ENCODE results near the gene RANGAP1.
A peak's percentile ranks its signal among the peaks of the same experiment; 100 is the strongest.

RANGAP1 gene

GRCh38 chr22:41285820-41286638, at the start of gene RANGAP1:
Gene RANGAP1 (minus strand): TSS chr22:41286187. CDS start chr22:41281044, 5,143 bp downstream.
- H3K9me3 Mint-ChIP-seq = no peaks in the 10 kb centered on the region
- H3K27ac Mint-ChIP-seq = peak within 1 kb of the TSS; percentile 94
- no peaks in the 10 kb centered on the region for H3K27me3 Mint-ChIP-seq
- peak within 1 kb of the TSS; percentile 94 for H3K4me3 Mint-ChIP-seq
- peaks cover 31% of the 10 kb centered on the region for H3K4me1 Mint-ChIP-seq
- peaks cover 5% of the 10 kb centered on the region for H3K36me3 Mint-ChIP-seq

GRCh38 chr22:41334951-41335635, 49.1 kb upstream of the RANGAP1 start:
- Mint-ChIP-seq H3K4me3 (no peak overlapping the region), H3K9me3 (no peaks in the 10 kb centered on the region), H3K27me3 (no peaks in the 10 kb centered on the region), H3K4me1 (peaks cover 12% of the 10 kb centered on the region), H3K36me3 (peaks cover 4% of the 10 kb centered on the region), H3K27ac (no peak overlapping the region)

- Mint-ChIP-seq H3K4me1 (peaks cover 12% of the 10 kb centered on the region), H3K9me3 (no peaks in the 10 kb centered on the region), H3K27me3 (no peaks in the 10 kb centered on the region), H3K27ac (no peak overlapping the region), H3K4me3 (no peak overlapping the region), H3K36me3 (peaks cover 4% of the 10 kb centered on the region)
Observed at GRCh38 chr22:41334215-41334614, 48.2 kb upstream of the RANGAP1 start.

- no peak overlapping the region for H3K27ac Mint-ChIP-seq
- H3K9me3 Mint-ChIP-seq = no peaks in the 10 kb centered on the region
- peaks cover 12% of the 10 kb centered on the region for H3K4me1 Mint-ChIP-seq
- no peaks in the 10 kb centered on the region for H3K27me3 Mint-ChIP-seq
- H3K36me3 Mint-ChIP-seq = peaks cover 4% of the 10 kb centered on the region
- no peak overlapping the region for H3K4me3 Mint-ChIP-seq
Observed at GRCh38 chr22:41333806-41334205, 47.8 kb upstream of the RANGAP1 start.

- peaks cover 4% of the 10 kb centered on the region for H3K36me3 Mint-ChIP-seq
- no peaks in the 10 kb centered on the region for H3K9me3 Mint-ChIP-seq
- H3K27ac Mint-ChIP-seq = peak overlapping the region; percentile 35
- peaks cover 12% of the 10 kb centered on the region for H3K4me1 Mint-ChIP-seq
- H3K27me3 Mint-ChIP-seq = no peaks in the 10 kb centered on the region
- H3K4me3 Mint-ChIP-seq = no peak overlapping the region
Observed at GRCh38 chr22:41332217-41332939, 46.4 kb upstream of the RANGAP1 start.

- H3K4me3 Mint-ChIP-seq = no peak overlapping the region
- peaks cover 6% of the 10 kb centered on the region for H3K4me1 Mint-ChIP-seq
- H3K36me3 Mint-ChIP-seq = peaks cover 5% of the 10 kb centered on the region
- no peaks in the 10 kb centered on the region for H3K9me3 Mint-ChIP-seq
- no peak overlapping the region for H3K27ac Mint-ChIP-seq
- no peaks in the 10 kb centered on the region for H3K27me3 Mint-ChIP-seq
Observed at GRCh38 chr22:41330169-41330568, 44.2 kb upstream of the RANGAP1 start.

- Mint-ChIP-seq H3K36me3 (peaks cover 9% of the 10 kb centered on the region), H3K27me3 (no peaks in the 10 kb centered on the region), H3K4me1 (no peaks in the 10 kb centered on the region), H3K9me3 (no peaks in the 10 kb centered on the region), H3K4me3 (no peak overlapping the region), H3K27ac (no peak overlapping the region)
Observed at GRCh38 chr22:41327124-41327523, 41.1 kb upstream of the RANGAP1 start.

GRCh38 chr22:41324821-41325528, 39.0 kb upstream of the RANGAP1 start:
- Mint-ChIP-seq H3K36me3 (peaks cover 15% of the 10 kb centered on the region), H3K4me1 (no peaks in the 10 kb centered on the region), H3K27ac (no peak overlapping the region)

GRCh38 chr22:41320416-41321240, 34.6 kb upstream of the RANGAP1 start:
- Mint-ChIP-seq H3K4me1 (peaks cover 5% of the 10 kb centered on the region), H3K27me3 (no peaks in the 10 kb centered on the region), H3K9me3 (no peaks in the 10 kb centered on the region), H3K36me3 (peaks cover 12% of the 10 kb centered on the region), H3K27ac (no peak overlapping the region), H3K4me3 (no peak overlapping the region)

More at GRCh38 chr22:41324821-41325528, 39.0 kb upstream of the RANGAP1 start:
- Mint-ChIP-seq H3K27me3 (no peaks in the 10 kb centered on the region), H3K9me3 (no peaks in the 10 kb centered on the region), H3K4me3 (no peak overlapping the region)

GRCh38 chr22:41315586-41315985, 29.6 kb upstream of the RANGAP1 start:
- Mint-ChIP-seq H3K9me3 (no peaks in the 10 kb centered on the region), H3K4me3 (no peak overlapping the region), H3K27me3 (no peaks in the 10 kb centered on the region), H3K36me3 (peaks cover 2% of the 10 kb centered on the region), H3K27ac (no peak overlapping the region), H3K4me1 (peaks cover 15% of the 10 kb centered on the region)

- peaks cover 15% of the 10 kb centered on the region for H3K4me1 Mint-ChIP-seq
- no peaks in the 10 kb centered on the region for H3K36me3 Mint-ChIP-seq
- no peak overlapping the region for H3K4me3 Mint-ChIP-seq
- no peaks in the 10 kb centered on the region for H3K27me3 Mint-ChIP-seq
- no peak overlapping the region for H3K27ac Mint-ChIP-seq
- no peaks in the 10 kb centered on the region for H3K9me3 Mint-ChIP-seq
Observed at GRCh38 chr22:41314821-41315220, 28.8 kb upstream of the RANGAP1 start.

- H3K4me3 Mint-ChIP-seq = no peak overlapping the region
- H3K27ac Mint-ChIP-seq = peak overlapping the region; percentile 5
- H3K9me3 Mint-ChIP-seq = no peaks in the 10 kb centered on the region
- H3K36me3 Mint-ChIP-seq = no peaks in the 10 kb centered on the region
- H3K4me1 Mint-ChIP-seq = peaks cover 30% of the 10 kb centered on the region
- H3K27me3 Mint-ChIP-seq = no peaks in the 10 kb centered on the region
Observed at GRCh38 chr22:41311487-41311886, 25.5 kb upstream of the RANGAP1 start.

GRCh38 chr22:41310336-41310735, 24.3 kb upstream of the RANGAP1 start:
- H3K27me3 Mint-ChIP-seq = no peaks in the 10 kb centered on the region
- no peak overlapping the region for H3K27ac Mint-ChIP-seq
- H3K36me3 Mint-ChIP-seq = no peaks in the 10 kb centered on the region
- H3K9me3 Mint-ChIP-seq = no peaks in the 10 kb centered on the region
- H3K4me3 Mint-ChIP-seq = no peak overlapping the region
- peaks cover 38% of the 10 kb centered on the region for H3K4me1 Mint-ChIP-seq

GRCh38 chr22:41308544-41308947, 22.6 kb upstream of the RANGAP1 start:
- H3K36me3 Mint-ChIP-seq = peaks cover 3% of the 10 kb centered on the region
- no peak overlapping the region for H3K4me3 Mint-ChIP-seq
- no peaks in the 10 kb centered on the region for H3K9me3 Mint-ChIP-seq
- no peaks in the 10 kb centered on the region for H3K27me3 Mint-ChIP-seq
- H3K4me1 Mint-ChIP-seq = peaks cover 46% of the 10 kb centered on the region
- no peak overlapping the region for H3K27ac Mint-ChIP-seq
